GM19467 (cell line): Measurements from ENCODE around the gene CGNL1.
A peak's percentile ranks its signal among the peaks of the same experiment; 100 is the strongest.

Source experiments
- ATAC-seq: cut with Tn5 transposase; IDR thresholded peaks from one replicate; pipeline ENCODE4 v1.9.1; 2021; ENCODE audit warnings: mild to moderate bottlenecking, moderate library complexity; ENCODE audit not compliant: unreplicated experiment

CGNL1 gene

DNA sequence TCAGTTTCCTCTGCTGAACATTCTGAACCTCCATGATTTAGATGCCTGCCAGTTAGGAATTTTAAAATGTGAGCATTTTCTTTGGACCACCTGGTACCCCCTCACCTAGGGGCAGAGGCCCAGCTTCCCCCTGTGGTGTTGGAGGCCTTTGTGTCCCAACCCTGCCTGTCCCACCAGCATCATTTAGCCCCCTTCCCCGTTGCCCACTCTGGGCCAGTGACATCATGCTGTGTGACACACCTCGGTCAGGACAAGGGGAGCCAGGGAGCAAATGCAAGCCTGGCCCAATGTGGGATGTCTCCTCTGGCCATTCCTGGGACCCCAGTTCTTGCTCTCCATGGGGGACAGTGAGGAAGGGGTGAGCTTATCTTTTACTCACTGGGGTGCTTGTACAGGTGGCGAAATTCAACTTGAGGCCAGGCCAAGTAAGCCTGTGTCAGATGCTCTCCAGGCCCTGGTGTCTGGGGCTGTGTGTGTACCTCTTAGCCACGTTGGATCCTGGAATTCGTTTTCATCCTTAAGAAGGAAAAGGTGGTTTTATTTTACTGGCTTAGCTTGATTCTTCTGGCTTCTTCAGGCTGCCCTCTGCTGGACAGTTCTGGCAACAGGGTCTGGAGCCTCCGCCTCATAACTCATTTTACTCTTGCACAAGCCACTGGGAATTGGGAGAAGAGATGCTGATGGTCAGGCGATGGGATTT is 165.7 kb downstream of the CGNL1 start:
- ATAC-seq, result no peak

- no peak for ATAC-seq
These were observed 166.2 kb downstream of the CGNL1 start for GRCh38 chr15:57542505-57542817.

DNA sequence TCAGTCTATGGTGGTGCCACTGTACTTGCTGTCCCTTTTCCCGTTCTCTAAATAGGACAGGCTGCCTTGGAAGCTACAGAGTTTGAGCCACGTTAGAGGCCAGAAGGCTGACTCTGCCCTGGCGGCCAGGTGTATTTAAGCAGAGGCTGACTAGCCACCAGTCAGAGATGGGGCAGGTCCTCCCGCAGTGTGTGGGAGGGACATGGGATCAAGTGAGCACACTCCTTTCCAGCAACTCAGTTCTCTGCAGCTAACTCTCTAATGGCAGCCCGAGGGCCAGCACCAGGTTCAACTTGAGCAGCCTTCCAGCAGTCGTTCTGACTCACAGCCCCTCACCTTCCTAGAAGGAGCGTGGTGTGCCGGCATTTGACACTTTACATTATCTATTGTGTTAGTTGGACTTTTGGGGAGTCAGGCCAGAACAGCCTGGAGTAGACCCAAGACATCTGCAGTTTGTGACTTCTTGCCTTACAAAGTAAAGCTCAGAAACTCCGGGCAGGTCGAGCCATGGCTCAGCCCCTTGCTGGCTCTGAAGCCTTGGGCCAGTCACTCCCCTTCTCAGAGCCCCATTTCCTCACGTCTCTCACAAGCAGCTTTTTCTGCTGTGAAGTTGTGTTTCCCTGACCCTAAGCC is 168.7 kb downstream of the CGNL1 start:
- no peak for ATAC-seq

- no peak for ATAC-seq
These were observed 169.7 kb downstream of the CGNL1 start for GRCh38 chr15:57545995-57546394.

DNA sequence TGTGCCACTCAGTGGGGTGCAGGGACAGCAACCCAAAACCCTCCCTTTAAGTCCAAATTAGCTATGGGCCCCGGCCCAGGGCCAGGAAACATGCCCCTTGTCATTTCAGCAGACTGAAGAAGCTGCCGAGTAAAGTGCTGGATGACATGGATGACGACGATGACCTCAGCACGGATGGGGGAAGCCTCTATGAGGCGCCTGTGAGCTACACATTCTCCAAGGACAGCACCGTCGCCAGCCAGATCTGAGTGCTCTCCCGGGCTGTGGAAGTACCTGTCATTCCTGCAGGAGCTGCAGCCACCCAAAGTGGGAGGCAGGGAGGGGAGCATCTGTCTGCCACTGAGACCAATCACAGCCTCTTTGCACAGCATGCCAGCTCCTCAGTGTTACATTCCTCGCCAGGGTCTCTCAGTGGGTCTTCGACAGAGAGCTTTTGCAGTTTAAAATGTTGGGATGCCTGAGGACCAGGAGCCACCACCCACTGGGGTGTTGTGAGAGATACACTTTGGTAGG is 171.0 kb downstream of the CGNL1 start:
- ATAC-seq, result no peak

GRCh38 chr15:57548351-57548750 is 172.0 kb downstream of the CGNL1 start:
- no peak for ATAC-seq

- ATAC-seq, result no peak
These were observed 172.5 kb downstream of the CGNL1 start for GRCh38 chr15:57548835-57549234.

DNA sequence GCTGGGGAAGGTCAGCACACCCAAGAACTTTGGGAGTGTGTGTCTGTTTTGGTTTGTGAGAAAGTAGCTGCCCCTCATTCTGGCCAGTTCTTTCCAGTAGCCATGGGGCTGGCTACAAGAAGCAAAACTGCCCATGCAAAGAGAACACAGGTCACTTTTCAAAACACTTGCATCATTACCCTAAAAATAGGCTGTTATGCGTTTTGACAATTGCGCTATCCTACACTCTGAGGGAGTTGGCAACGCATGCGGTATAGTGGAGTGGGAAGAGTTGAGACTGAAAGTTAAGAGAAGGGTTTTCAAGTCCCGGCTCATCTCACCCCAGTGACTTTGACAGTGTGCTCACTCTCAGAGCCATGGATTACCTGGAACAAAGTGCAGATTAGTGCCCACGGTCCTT is 173.6 kb downstream of the CGNL1 start:
- no peak for ATAC-seq

GRCh38 chr15:57550640-57551039 is 174.3 kb downstream of the CGNL1 start:
- no peak for ATAC-seq

DNA sequence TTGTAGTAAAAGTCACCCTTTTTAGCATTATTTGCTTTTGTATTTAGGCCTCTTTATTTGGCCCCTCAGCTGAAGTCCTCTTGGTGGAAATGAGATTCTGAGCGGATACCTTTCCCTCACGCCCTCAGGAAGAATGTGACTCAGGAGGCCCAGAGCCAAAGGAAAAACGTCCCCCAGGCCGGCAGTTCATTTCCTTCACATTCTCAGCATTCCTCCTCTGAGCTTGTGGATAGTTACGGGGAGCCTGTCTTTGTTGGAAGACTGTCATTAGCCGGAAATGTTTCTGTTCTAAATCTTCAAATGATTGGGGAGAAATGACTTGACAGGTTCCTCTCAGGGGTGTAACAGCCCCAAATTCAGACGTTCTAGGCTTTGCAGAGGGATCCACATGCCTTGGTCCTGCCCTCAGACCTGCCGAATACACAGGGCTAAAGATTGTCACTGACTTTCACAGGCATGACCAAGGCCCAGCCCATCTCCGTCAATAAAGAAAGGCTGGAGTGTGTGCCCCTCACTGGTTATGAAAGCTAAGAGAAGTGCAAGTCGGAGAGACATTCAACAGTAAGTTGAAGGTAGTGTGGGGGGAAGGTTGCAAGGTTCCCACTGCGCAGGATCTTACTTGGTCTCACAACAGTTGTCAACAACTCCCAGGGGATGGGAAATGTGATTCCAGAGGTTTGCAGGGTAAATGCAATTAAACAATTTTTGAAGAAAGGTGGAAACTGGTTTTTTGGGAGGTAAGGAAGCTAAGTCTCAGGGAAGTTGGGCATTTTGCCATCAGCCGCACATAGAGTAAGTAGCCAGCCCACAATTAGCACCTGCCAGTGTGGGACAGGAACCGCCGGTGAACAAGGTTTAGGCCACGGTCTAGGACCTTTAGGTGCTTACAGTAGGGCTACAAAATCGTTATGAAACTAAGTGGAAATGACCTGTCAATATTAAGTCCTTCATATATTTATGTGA is 175.7 kb downstream of the CGNL1 start:
- ATAC-seq, result no peak

- ATAC-seq, result no peak
These were observed 176.5 kb downstream of the CGNL1 start for GRCh38 chr15:57552678-57553334.

DNA sequence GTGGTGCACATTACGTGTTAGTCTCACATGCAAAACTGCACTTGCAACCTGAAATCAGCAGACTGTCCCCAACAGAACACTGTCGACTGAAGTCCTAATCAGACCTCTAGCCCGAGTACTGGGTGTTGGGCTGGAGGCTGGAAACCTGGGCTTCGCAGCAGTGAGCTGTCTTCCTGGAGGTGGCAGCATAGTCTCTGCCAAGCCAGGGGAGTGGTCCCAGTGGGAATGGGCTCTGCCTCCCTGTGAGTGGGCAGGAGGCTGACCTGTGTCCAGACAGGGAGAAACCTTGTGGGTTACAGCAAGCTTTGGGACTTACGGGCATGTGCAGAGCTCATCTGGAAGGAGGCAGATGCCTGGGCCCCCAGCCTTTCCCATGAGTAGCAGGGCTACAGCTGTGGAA is 177.2 kb downstream of the CGNL1 start:
- ATAC-seq, result no peak

DNA sequence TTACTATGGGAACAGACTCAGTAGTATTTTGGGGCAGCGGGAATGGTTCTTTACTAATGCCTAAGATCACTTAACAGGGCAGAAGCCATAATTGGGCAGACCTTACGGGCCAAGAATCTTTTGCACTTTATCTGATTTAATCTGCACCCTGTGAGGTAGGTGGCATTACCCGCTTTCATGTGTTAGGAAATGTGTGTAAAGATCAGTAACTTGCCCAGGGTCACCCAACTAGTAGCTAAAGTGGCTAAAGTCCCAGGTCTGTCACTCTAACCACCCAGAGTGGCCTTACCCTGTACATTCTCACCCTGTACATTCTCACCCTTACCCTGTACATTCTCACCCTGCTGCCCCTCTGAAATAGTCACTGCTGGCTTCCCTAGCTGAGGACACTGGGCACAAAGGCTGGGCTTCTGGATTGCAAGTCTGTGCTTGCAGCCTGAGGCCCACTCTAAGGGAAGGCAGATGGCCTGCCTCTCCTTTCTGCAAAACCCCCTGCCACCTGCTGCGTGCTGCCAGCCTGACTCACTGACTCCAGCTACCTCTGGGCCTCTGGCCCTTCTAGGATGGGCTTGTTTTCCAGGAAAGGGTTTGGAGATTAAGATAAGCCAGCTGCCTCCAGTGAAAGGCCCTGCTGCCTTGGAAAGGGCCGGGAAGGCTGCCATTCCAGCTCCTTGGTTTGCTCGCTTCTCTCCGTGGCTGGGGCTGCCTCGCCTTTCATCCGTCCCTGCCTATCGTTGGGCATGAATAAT is 177.9 kb downstream of the CGNL1 start:
- ATAC-seq, result no peak

- ATAC-seq, result no peak
These were observed 178.5 kb downstream of the CGNL1 start for GRCh38 chr15:57554812-57555179.

DNA sequence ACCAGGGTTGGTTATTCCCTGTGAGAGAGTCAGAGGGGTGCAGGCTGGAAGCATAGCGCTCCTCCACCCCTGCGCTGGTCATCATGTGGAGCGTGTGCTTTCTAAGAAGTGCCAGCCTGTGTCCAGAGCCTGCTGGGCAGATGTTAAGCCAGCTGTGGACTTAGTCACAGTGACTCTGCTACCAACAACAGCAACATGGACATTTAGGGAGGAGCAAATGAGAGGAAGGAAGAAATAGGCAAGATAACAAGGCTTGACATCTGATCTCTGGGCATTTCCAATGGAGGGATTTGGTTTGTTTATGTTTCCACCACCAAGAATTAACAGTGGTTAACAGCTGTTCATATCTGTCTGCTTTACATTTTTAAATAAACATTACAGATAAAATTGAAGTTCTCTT is 179.0 kb downstream of the CGNL1 start:
- no peak for ATAC-seq

- no peak for ATAC-seq
These were observed 179.7 kb downstream of the CGNL1 start for GRCh38 chr15:57556040-57556439.

DNA sequence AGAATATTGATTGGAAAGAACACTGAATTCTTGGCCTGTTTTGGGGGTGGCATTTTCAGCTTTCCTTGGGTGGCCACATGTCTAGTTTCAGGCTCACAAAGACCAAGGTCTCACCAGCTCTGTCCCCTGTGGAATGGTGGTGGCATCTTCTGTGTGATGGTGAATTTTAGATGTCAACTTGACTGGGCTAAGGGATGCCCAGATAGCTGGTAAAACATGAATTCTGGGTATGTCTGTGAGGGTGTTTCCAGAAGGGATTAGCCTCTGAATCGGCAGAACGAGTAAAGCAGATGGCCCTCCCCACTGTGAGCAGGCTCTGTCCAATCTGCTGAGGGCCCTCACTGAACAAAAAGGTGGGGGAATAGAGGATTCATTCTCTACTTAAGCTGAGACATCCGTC is 181.0 kb downstream of the CGNL1 start:
- ATAC-seq, result no peak

GRCh38 chr15:57557810-57558209 is 181.5 kb downstream of the CGNL1 start:
- ATAC-seq, result no peak

DNA sequence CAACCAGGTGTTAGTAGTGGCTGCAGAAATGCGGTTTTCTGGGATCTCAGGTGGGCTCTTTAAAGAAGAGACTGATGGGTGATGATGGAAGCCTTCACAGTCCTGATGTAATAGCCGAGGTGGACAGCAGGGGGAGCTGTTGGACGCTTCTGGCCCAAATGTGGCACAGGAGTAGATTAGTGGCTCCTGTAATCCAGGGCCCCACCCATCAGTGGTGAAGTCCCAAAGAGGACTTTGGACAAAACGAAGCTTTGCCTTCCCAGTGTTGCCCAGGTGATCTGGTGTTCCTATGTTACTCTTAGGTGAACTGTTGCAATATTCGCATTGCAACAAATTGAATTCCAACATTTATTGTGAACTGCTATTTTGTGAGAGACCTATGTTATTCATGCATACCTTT is 183.6 kb downstream of the CGNL1 start:
- no peak for ATAC-seq

DNA sequence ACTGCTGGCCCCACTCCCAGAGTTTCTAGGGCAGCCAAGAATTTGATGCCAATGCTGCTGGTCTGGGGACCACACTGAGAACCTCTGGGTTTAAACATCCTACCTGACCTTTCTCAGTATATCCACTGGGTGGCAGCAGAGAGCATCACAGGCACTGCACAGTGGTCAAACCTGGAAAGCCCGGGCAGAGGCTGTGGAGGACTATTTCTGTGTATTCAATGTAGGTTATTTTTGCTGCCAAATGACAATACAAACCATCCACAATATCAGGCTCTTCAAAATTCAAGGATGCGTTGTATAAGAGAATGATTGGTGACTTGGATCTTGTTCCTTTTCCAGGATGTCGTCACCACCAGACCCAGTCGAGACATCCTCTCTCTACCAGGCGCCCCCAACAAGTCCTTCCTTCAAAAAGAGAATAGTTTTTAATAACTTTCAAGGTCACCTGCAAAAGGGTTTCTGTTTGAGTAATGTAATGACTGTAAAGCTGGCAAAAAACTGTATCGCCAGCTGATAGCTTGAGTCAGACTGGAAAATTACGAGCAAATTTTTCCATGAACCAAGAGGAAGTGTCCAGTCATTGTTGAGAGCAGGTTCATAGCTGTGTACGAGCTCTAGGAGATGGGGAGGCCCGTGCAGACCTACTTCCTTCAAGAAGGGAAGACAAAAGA is 184.9 kb downstream of the CGNL1 start:
- peak; percentile 88 for ATAC-seq
